Cardiac muscle cell (in vitro differentiated cells and primary cell): ENCODE measurements around the gene PXMP2. TPM values are rescaled to one million over a fixed set of nuclear protein-coding genes. Genes with fewer than 3 reads are reported as not detected.

Experiments used
- DNase-seq, 2 donors: peaks; one replicate each; pipeline versions ENCODE4 v3.0.0 to v3.0.0-alpha.2; 2010 to 2017; ENCODE audit warnings: low read depth in 1 of 2, low spot score in 1 of 2
- H3K27ac ChIP-seq: fragments of 200-600 bp; sonication (generic); 2 replicates; pipeline ENCODE4 v1.5.1; 2016
- H3K27me3 ChIP-seq: fragments of 200-600 bp; sonication (generic); 2 replicates; pipeline ENCODE4 v1.6.0; 2016; ENCODE audit warnings: control low read depth
- H3K36me3 ChIP-seq: fragments of 200-600 bp; sonication (generic); 2 replicates; pipeline ENCODE4 v1.5.1; 2016; ENCODE audit warnings: control low read depth
- H3K4me1 ChIP-seq: fragments of 200-600 bp; sonication (generic); 2 replicates; pipeline ENCODE4 v1.8.1; 2017; ENCODE audit warnings: low read depth, mild to moderate bottlenecking, mixed run types
- H3K4me3 ChIP-seq: fragments of 200-600 bp; sonication (generic); 2 replicates; pipeline ENCODE4 v1.5.1; 2016; ENCODE audit warnings: mild to moderate bottlenecking
- H3K9me3 ChIP-seq: fragments of 200-600 bp; sonication (generic); 2 replicates; pipeline ENCODE4 v1.5.1; 2017; ENCODE audit warnings: low read depth, mild to moderate bottlenecking, control low read depth
- CTCF ChIP-seq: IDR thresholded peaks from 2 replicates; pipeline ENCODE4 v1.5.1; 2012; ENCODE audit warnings: low read depth, mild to moderate bottlenecking, low read length
- polyA plus RNA-seq: library from polyadenylated mRNA; unstranded; fragments of >200 nt; fragmentation: Nextera tagmentation; extraction: Ambion mirVana; gene quantifications from 2 replicates; pipeline ENCODE4 v1.2.1, GENCODE V29; 2016
- total RNA-seq: library from RNA; depleted of rRNA; stranded (reverse); fragments of >200 nt; gene quantifications from 2 replicates; pipeline ENCODE4 v1.2.3, GENCODE V29; 2016

PXMP2 gene
- total and polyA plus RNA-seq, 2 experiments from 2014 or later, result 41.6 to 111 TPM

- no peak for TF ChIP-seq CTCF
- no peak for DNase-seq
- Histone ChIP-seq H3K27ac (no peak overlapping the region), H3K4me3 (no peak overlapping the region), H3K9me3 (no peaks in the 10 kb centered on the region), H3K27me3 (no peaks in the 10 kb centered on the region), H3K36me3 (peaks cover 40% of the 10 kb centered on the region), H3K4me1 (no peaks in the 10 kb centered on the region)
These were observed 22.9 kb upstream of the PXMP2 start for GRCh38 chr12:132664206-132665148.

GRCh38 chr12:132665149-132665491 is 22.3 kb upstream of the PXMP2 start:
- Histone ChIP-seq H3K4me3 (no peak overlapping the region), H3K27ac (no peak overlapping the region), H3K27me3 (no peaks in the 10 kb centered on the region), H3K9me3 (no peaks in the 10 kb centered on the region), H3K4me1 (no peaks in the 10 kb centered on the region), H3K36me3 (peaks cover 40% of the 10 kb centered on the region)
- no peak for TF ChIP-seq CTCF
- no peak for DNase-seq

GRCh38 chr12:132665794-132666193 is 21.6 kb upstream of the PXMP2 start:
- no peaks in the 10 kb centered on the region for H3K27me3 ChIP-seq
- H3K27ac ChIP-seq, result no peak overlapping the region
- H3K36me3 ChIP-seq, result peaks cover 36% of the 10 kb centered on the region
- H3K4me3 ChIP-seq, result no peak overlapping the region
- no peak for DNase-seq
- no peaks in the 10 kb centered on the region for H3K4me1 ChIP-seq
- no peak for TF ChIP-seq CTCF
- H3K9me3 ChIP-seq, result no peaks in the 10 kb centered on the region

GRCh38 chr12:132668191-132669088 is 18.9 kb upstream of the PXMP2 start:
- H3K4me3 ChIP-seq, result no peak overlapping the region
- H3K36me3 ChIP-seq, result peaks cover 31% of the 10 kb centered on the region
- no peak overlapping the region for H3K27ac ChIP-seq
- no peaks in the 10 kb centered on the region for H3K4me1 ChIP-seq
- no peak for DNase-seq
- no peak for TF ChIP-seq CTCF
- H3K27me3 ChIP-seq, result no peaks in the 10 kb centered on the region
- no peaks in the 10 kb centered on the region for H3K9me3 ChIP-seq

GRCh38 chr12:132669166-132669879 is 18.1 kb upstream of the PXMP2 start:
- H3K4me1 ChIP-seq, result no peaks in the 10 kb centered on the region
- peaks cover 31% of the 10 kb centered on the region for H3K36me3 ChIP-seq
- DNase-seq, result peak in 1 of 2 donors; percentile 6
- H3K27me3 ChIP-seq, result no peaks in the 10 kb centered on the region
- H3K9me3 ChIP-seq, result no peaks in the 10 kb centered on the region
- no peak for TF ChIP-seq CTCF
- H3K4me3 ChIP-seq, result no peak overlapping the region
- no peak overlapping the region for H3K27ac ChIP-seq
